ENCODE results near the gene DAPP1.

DAPP1 gene

DNA sequence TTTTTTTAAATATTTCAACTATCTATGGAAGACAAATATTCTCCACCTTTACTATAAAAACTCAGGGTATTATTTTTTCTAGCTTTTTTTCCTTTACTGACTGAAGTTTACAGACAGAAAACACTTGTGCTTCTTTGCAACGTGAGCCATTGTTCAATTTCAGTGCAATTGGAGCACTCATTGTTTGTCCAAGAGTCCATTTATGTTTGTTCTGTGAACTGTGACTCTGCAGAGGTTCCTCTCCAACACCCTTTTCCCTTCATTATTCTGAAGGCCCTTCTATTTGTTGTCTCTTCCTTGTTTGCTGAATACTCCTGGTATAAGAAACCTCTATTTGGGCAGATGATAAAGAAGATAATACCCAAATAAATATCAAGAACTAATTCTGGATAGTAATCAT lies 37.4 kb downstream of the DAPP1 start:
- no peak for DNase-seq (ENCODE audit: extremely low read depth, low read depth)
- TF ChIP-seq, protein P1, sequence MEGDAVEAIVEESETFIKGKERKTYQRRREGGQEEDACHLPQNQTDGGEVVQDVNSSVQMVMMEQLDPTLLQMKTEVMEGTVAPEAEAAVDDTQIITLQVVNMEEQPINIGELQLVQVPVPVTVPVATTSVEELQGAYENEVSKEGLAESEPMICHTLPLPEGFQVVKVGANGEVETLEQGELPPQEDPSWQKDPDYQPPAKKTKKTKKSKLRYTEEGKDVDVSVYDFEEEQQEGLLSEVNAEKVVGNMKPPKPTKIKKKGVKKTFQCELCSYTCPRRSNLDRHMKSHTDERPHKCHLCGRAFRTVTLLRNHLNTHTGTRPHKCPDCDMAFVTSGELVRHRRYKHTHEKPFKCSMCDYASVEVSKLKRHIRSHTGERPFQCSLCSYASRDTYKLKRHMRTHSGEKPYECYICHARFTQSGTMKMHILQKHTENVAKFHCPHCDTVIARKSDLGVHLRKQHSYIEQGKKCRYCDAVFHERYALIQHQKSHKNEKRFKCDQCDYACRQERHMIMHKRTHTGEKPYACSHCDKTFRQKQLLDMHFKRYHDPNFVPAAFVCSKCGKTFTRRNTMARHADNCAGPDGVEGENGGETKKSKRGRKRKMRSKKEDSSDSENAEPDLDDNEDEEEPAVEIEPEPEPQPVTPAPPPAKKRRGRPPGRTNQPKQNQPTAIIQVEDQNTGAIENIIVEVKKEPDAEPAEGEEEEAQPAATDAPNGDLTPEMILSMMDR (IDR thresholded peaks at IDR 0.05; ENCODE audit: low read depth, low read length): no peak

DNA sequence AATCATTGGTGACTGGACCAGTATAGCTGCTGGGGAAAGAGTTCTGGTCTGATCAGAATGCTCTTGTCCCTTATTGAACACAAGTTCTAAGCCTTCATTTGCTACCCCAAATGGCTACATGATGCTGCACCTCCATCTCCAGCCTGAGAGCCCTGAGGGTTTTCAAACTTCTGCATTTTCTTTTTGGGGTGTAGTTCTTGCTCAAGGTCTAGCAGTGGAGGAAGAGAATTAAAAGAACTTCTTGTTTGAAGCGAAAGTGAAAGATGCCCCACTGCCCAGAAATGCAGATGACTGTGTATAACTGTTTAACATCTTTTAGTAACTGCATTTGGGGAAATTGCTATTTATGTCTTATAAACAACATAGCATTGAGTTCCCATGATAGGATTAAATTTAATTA lies 39.1 kb downstream of the DAPP1 start:
- TF ChIP-seq, protein P1 (IDR thresholded peaks at IDR 0.05; ENCODE audit: low read depth, low read length): no peak
- no peak for DNase-seq (ENCODE audit: extremely low read depth, low read depth)

DNA sequence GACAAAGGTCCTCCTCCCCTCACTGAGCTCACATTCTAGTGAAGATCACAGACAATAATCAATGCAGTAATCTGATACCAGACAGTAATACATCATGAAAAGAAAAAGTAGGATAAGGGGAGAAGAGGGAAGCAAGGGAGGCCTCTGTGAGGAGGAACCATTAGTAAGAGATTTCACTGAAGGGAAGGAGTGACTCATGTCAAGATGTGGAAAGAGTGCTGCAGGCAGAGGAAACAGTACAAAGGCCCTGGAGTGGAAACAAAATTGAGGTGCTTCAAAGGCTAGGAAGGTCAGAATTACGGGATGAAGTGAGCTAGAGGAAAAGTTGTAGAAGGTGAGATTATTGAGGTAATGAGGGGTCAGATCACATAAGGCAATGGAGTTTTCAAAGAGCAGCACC lies 39.5 kb downstream of the DAPP1 start:
- no peak for DNase-seq (ENCODE audit: extremely low read depth, low read depth)
- TF ChIP-seq, protein P1 (IDR thresholded peaks at IDR 0.05; ENCODE audit: low read depth, low read length): no peak

DNA sequence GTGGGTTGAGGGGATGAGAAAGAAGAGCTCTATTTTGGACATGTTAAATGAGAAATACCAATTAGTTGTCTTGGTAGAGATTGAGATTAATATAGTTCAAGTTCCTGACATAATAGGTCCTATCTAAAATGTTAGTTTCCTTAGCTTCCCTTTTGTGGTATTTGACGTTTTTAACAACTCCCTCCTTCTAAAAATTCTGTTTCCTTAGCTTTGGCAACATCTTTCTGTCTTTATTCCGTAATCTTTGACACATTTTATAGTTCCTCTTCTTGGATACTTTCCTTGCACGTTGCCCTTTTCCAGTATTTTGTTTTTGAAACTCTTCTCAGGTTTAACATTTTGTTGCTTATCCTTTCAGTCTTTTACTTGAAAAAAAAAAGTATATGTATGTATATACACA lies 40.7 kb downstream of the DAPP1 start:
- DNase-seq (ENCODE audit: extremely low read depth, low read depth): no peak

DNA sequence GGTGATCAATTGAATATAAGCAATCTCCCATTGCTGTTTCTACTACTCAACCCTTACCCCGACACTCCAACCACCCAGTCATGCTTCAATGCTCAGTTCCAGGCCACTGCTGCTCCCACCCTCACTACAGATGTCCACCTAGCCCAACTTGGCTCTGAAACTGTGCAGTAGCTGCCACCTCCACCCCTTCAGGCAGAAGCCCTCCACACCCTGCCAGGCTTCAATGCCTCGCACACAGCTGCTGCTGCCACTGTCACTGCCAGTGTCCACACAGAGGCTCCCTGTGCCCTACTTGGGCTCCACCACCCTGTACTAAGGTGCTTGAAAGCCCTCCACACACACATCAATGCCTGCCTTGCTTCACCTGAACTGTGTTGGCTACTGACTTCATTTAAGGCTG lies 43.0 kb downstream of the DAPP1 start:
- no peak for DNase-seq (ENCODE audit: extremely low read depth, low read depth)
- TF ChIP-seq, protein P1 (IDR thresholded peaks at IDR 0.05; ENCODE audit: low read depth, low read length): no peak

More for the DNA sequence above, 40.7 kb downstream of the DAPP1 start:
- TF ChIP-seq, protein P1 (IDR thresholded peaks at IDR 0.05; ENCODE audit: low read depth, low read length): no peak

DNA sequence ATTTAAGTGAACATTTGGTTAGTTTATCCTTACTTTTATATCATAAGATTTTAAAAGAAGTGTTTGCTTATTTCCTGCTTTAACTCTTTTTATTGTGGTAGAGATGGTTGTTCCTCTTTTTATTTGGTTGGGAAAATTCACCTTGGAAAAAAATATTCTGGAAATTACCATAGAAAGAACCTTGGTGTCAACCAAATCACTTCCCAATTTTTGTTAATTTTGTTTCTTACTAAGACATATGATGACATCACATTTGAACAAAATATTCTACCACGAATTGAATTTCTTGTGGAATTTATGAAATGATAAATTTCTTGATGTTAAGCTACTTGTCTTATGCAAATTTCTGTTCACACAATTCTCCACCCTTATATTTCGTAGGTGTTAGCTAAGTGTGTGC lies 43.9 kb downstream of the DAPP1 start:
- no peak for DNase-seq (ENCODE audit: extremely low read depth, low read depth)

DNA sequence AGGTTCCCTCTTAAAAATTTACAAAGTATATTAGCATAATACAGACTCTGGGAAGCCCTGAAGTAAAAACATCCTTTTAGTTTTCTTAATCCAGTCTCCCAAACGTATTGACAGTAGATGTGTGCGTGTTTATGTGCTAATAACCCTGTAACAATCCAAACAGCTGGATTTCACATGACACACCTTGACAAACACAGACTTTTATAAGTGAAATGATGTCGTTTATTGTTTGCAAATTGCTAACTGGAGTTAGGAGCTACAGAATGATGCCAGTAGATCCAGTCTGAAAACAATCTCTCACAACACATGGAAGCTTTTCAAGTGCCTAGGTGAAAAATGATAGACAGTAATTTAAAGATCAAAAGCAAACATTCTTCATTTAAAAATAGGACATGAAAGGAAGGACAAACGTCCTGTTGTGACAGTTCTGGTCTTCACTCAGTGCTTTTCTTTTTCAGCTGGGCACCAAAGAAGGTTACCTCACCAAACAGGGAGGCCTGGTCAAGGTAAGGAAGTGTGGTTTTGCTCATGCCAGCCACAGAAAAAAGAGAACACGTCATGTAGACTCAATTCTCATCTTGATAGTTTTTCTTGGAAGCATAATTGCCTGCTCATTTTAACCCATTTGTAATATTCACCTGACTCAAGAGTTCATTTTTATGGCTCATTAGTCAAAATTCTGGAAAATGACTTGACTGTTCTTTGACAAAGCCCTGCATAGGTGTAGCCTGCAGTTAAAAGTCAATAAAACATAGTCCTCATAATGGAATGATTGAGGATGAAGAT lies 44.7 kb downstream of the DAPP1 start:
- TF ChIP-seq, protein P1 (IDR thresholded peaks at IDR 0.05; ENCODE audit: low read depth, low read length): no peak
- no peak for DNase-seq (ENCODE audit: extremely low read depth, low read depth)

More for the DNA sequence above, 43.9 kb downstream of the DAPP1 start:
- TF ChIP-seq, protein P1 (IDR thresholded peaks at IDR 0.05; ENCODE audit: low read depth, low read length): no peak
